Trophoblast cell (in vitro differentiated cells and primary cell): ENCODE data around the gene SYT1.

Experiments used
- DNase-seq, 2 donors: peaks; one replicate each; pipeline ENCODE4 v3.0.0-alpha.2; 2016
- H2AFZ ChIP-seq: 2 replicates; pipeline ENCODE4 v1.6.1; 2013; ENCODE audit warnings: low read length, moderate library complexity, mild to moderate bottlenecking; ENCODE audit not compliant: insufficient read depth, poor library complexity
- H2AK5ac ChIP-seq: 2 replicates; pipeline ENCODE4 v1.6.1; 2013; ENCODE audit warnings: mild to moderate bottlenecking, low read length
- H2BK120ac ChIP-seq: 2 replicates; pipeline ENCODE4 v1.6.1; 2013; ENCODE audit warnings: low read length, mild to moderate bottlenecking, moderate library complexity; ENCODE audit not compliant: insufficient read depth, poor library complexity
- H2BK12ac ChIP-seq: 2 replicates; pipeline ENCODE4 v1.6.1; 2013; ENCODE audit warnings: mild to moderate bottlenecking, low read length, moderate library complexity
- H2BK5ac ChIP-seq: 2 replicates; pipeline ENCODE4 v1.6.1; 2013; ENCODE audit warnings: low read length, low read depth, moderate library complexity, mild to moderate bottlenecking; ENCODE audit not compliant: poor library complexity
- H3K14ac ChIP-seq: 2 replicates; pipeline ENCODE4 v1.6.1; 2013; ENCODE audit warnings: mild to moderate bottlenecking, low read length
- H3K18ac ChIP-seq: 2 replicates; pipeline ENCODE4 v1.6.1; 2013; ENCODE audit warnings: mild to moderate bottlenecking, low read length
- H3K23ac ChIP-seq: 2 replicates; pipeline ENCODE4 v1.6.1; 2013; ENCODE audit warnings: low read length
- H3K27ac ChIP-seq: 2 replicates; pipeline ENCODE4 v1.5.1; 2013; ENCODE audit warnings: low read depth, mild to moderate bottlenecking, inconsistent platforms, low read length, moderate library complexity
- H3K27me3 ChIP-seq: 2 replicates; pipeline ENCODE4 v1.6.1; 2013; ENCODE audit warnings: inconsistent platforms, mild to moderate bottlenecking, low read length, moderate library complexity; ENCODE audit not compliant: insufficient read depth
- H3K36me3 ChIP-seq, 2 experiments: 1 replicate in 1 of 2; 2 replicates in 1 of 2; pipeline ENCODE4 v1.6.1; 2013; ENCODE audit warnings: low read length in 2 of 2, mild to moderate bottlenecking in 2 of 2, moderate library complexity in 1 of 2; ENCODE audit not compliant: insufficient read depth in 2 of 2, control insufficient read depth in 1 of 2
- H3K4ac ChIP-seq: 2 replicates; pipeline ENCODE4 v1.6.1; 2013; ENCODE audit warnings: low read depth, mild to moderate bottlenecking, low read length, moderate library complexity
- H3K4me1 ChIP-seq, 2 experiments: 1 replicate in 1 of 2; 2 replicates in 1 of 2; pipeline ENCODE4 v1.6.1; 2013; ENCODE audit warnings: low read length in 2 of 2, mild to moderate bottlenecking in 2 of 2, moderate library complexity in 1 of 2; ENCODE audit not compliant: insufficient read depth in 2 of 2, control insufficient read depth in 1 of 2
- H3K4me2 ChIP-seq: 2 replicates; pipeline ENCODE4 v1.6.1; 2013; ENCODE audit warnings: inconsistent platforms, mild to moderate bottlenecking, low read length, moderate library complexity
- H3K4me3 ChIP-seq: 2 replicates; pipeline ENCODE4 v1.5.1; 2013; ENCODE audit warnings: mild to moderate bottlenecking, low read depth, low read length, inconsistent platforms
- H3K79me1 ChIP-seq: one replicate; pipeline ENCODE4 v1.6.1; 2013; ENCODE audit warnings: low read length
- H3K79me2 ChIP-seq: 2 replicates; pipeline ENCODE4 v1.6.1; 2013; ENCODE audit warnings: low read length, mild to moderate bottlenecking; ENCODE audit not compliant: control insufficient read depth, insufficient read depth, poor library complexity
- H3K9ac ChIP-seq: 2 replicates; pipeline ENCODE4 v1.6.1; 2013; ENCODE audit warnings: mild to moderate bottlenecking, low read length
- H3K9me3 ChIP-seq: 2 replicates; pipeline ENCODE4 v1.6.1; 2013; ENCODE audit warnings: low read depth, mild to moderate bottlenecking, control low read depth, inconsistent platforms, low read length; ENCODE audit not compliant: insufficient read depth
- H4K12ac ChIP-seq: 2 replicates; pipeline ENCODE4 v1.6.1; 2013; ENCODE audit warnings: low read depth, mild to moderate bottlenecking, low read length, moderate library complexity
- H4K8ac ChIP-seq: 2 replicates; pipeline ENCODE4 v1.6.1; 2013; ENCODE audit warnings: low read depth, mild to moderate bottlenecking, low read length, moderate library complexity
- H4K91ac ChIP-seq: one replicate; pipeline ENCODE4 v1.6.1; 2013; ENCODE audit warnings: low read depth, mild to moderate bottlenecking, low read length, moderate library complexity
- WGBS: extraction: QIAGEN DNeasy Blood & Tissue Kit; methylation state at CpG from one replicate; pipeline ENCODE4 v1.1.7; 2013; ENCODE audit warnings: missing lambda C conversion rate; ENCODE audit not compliant: insufficient read length, insufficient coverage; ENCODE audit errors: extremely low coverage; 5-methylcytosine and 5-hydroxymethylcytosine counted together

The SYT1 gene

GRCh38 chr12:78863482-78864402 is 832 bp upstream of the SYT1 start:
- WGBS, result no CpG with 5 or more reads among the region's 41 CpGs
- no peak overlapping the region for H2BK12ac ChIP-seq
- H3K4me2 ChIP-seq, result peak overlapping the region; percentile 95
- peaks cover 6 to 10% of the 10 kb centered on the region in 2 experiments for H3K4me1 ChIP-seq
- H4K91ac ChIP-seq, result no peak overlapping the region
- H2AFZ ChIP-seq, result peak overlapping the region; percentile 71
- H3K4me3 ChIP-seq, result peak overlapping the region; percentile 67
- peaks cover 2% of the 10 kb centered on the region for H3K27me3 ChIP-seq
- H3K27ac ChIP-seq, result no peak overlapping the region
- no peak overlapping the region for H2BK120ac ChIP-seq
- no peaks in the 10 kb centered on the region for H3K79me2 ChIP-seq
- H3K4ac ChIP-seq, result no peak overlapping the region
- DNase-seq, result peak; percentile 27 to 55
- peak overlapping the region; percentile 49 for H4K8ac ChIP-seq
- no peaks in the 10 kb centered on the region for H3K9me3 ChIP-seq
- no peak overlapping the region for H2BK5ac ChIP-seq
- peak overlapping the region; percentile 33 for H3K9ac ChIP-seq
- no peaks in the 10 kb centered on the region for H3K79me1 ChIP-seq
- no peak overlapping the region for H3K14ac ChIP-seq
- H3K36me3 ChIP-seq, result no peaks in the 10 kb centered on the region
- no peak overlapping the region for H3K23ac ChIP-seq
- no peak overlapping the region for H4K12ac ChIP-seq
- H3K18ac ChIP-seq, result no peak overlapping the region
- H2AK5ac ChIP-seq, result no peak overlapping the region

- H3K79me2 ChIP-seq, result no peaks in the 10 kb centered on the region
- no peaks in the 10 kb centered on the region for H3K79me1 ChIP-seq
- no peak overlapping the region for H2BK120ac ChIP-seq
- no peak overlapping the region for H4K12ac ChIP-seq
- H3K18ac ChIP-seq, result no peak overlapping the region
- 100% methylated on average over 2 of the region's 32 CpGs for WGBS
- DNase-seq, result no peak
- no peak overlapping the region for H3K14ac ChIP-seq
- H2AK5ac ChIP-seq, result no peak overlapping the region
- no peak overlapping the region for H2BK5ac ChIP-seq
- H4K91ac ChIP-seq, result no peak overlapping the region
- no peak overlapping the region for H3K27ac ChIP-seq
- H3K9ac ChIP-seq, result no peak overlapping the region
- no peaks in the 10 kb centered on the region for H3K9me3 ChIP-seq
- H3K4me1 ChIP-seq, result peaks cover 6 to 10% of the 10 kb centered on the region in 2 experiments
- H2AFZ ChIP-seq, result peak overlapping the region; percentile 58
- H4K8ac ChIP-seq, result no peak overlapping the region
- H2BK12ac ChIP-seq, result no peak overlapping the region
- H3K4me2 ChIP-seq, result peak overlapping the region; percentile 95
- H3K4me3 ChIP-seq, result peak overlapping the region; percentile 48
- no peak overlapping the region for H3K23ac ChIP-seq
- no peaks in the 10 kb centered on the region for H3K36me3 ChIP-seq
- peaks cover 2% of the 10 kb centered on the region for H3K27me3 ChIP-seq
- no peak overlapping the region for H3K4ac ChIP-seq
These were observed 393 bp downstream of the SYT1 start for GRCh38 chr12:78864870-78865463.

- H4K12ac ChIP-seq, result no peak overlapping the region
- no peak overlapping the region for H3K14ac ChIP-seq
- no peak overlapping the region for H3K9ac ChIP-seq
- H3K9me3 ChIP-seq, result no peaks in the 10 kb centered on the region
- no peaks in the 10 kb centered on the region for H3K36me3 ChIP-seq
- H4K91ac ChIP-seq, result no peak overlapping the region
- H3K79me2 ChIP-seq, result no peaks in the 10 kb centered on the region
- no peak overlapping the region for H3K27ac ChIP-seq
- H3K4me2 ChIP-seq, result no peak overlapping the region
- no peak overlapping the region for H4K8ac ChIP-seq
- H3K18ac ChIP-seq, result no peak overlapping the region
- peaks cover 6 to 10% of the 10 kb centered on the region in 2 experiments for H3K4me1 ChIP-seq
- H3K27me3 ChIP-seq, result peaks cover 2% of the 10 kb centered on the region
- no CpG with 5 or more reads among the region's 5 CpGs for WGBS
- no peak overlapping the region for H2AK5ac ChIP-seq
- no peak for DNase-seq
- no peaks in the 10 kb centered on the region for H3K79me1 ChIP-seq
- no peak overlapping the region for H3K4ac ChIP-seq
- H3K23ac ChIP-seq, result no peak overlapping the region
- no peak overlapping the region for H2AFZ ChIP-seq
- no peak overlapping the region for H3K4me3 ChIP-seq
- H2BK120ac ChIP-seq, result no peak overlapping the region
- no peak overlapping the region for H2BK12ac ChIP-seq
- H2BK5ac ChIP-seq, result no peak overlapping the region
These were observed 942 bp downstream of the SYT1 start for GRCh38 chr12:78865516-78865915.

GRCh38 chr12:78866518-78866917 is 1.9 kb downstream of the SYT1 start:
- Histone ChIP-seq H3K18ac (no peak overlapping the region), H3K4me3 (no peak overlapping the region), H3K27ac (no peak overlapping the region), H3K14ac (no peak overlapping the region), H4K91ac (no peak overlapping the region), H2BK120ac (no peak overlapping the region), H2BK5ac (no peak overlapping the region), H3K9me3 (no peaks in the 10 kb centered on the region), H3K4me1 (peaks cover 6 to 10% of the 10 kb centered on the region in 2 experiments), H3K79me1 (no peaks in the 10 kb centered on the region), H4K8ac (no peak overlapping the region), H3K36me3 (no peaks in the 10 kb centered on the region), H3K4ac (no peak overlapping the region), H3K9ac (no peak overlapping the region), H4K12ac (no peak overlapping the region), H3K23ac (no peak overlapping the region), H3K4me2 (no peak overlapping the region), H2AK5ac (no peak overlapping the region), H3K27me3 (peaks cover 2% of the 10 kb centered on the region), H2BK12ac (no peak overlapping the region), H3K79me2 (no peaks in the 10 kb centered on the region), H2AFZ (no peak overlapping the region)
- DNase-seq, result no peak
- WGBS, result no CpG with 5 or more reads among the region's 4 CpGs
